Natural killer cell (primary cell): ENCODE data around the gene KIRREL3. TPM values are rescaled to one million over a fixed set of nuclear protein-coding genes. Genes with fewer than 3 reads are reported as not detected.
"Not testable (repeated sequence)": the region's sequence is repeated elsewhere in the genome, so short reads cannot be mapped to it uniquely, and the experiment has no call there.

ENCODE experiments used
- ATAC-seq, 3 donors: fragments of 150-1000 bp in 2 of 3; fragments of 200-7000 bp in 1 of 3; cut with Tn5 transposase; 1 replicate in 1 of 3; 2 replicates in 2 of 3; pipeline ENCODE4 v1.10.0; 2021; ENCODE audit warnings: mild to moderate bottlenecking in 2 of 3, moderate library complexity in 2 of 3
- DNase-seq, 2 donors: peaks; one replicate each; pipeline versions ENCODE4 v3.0.0 to v3.0.0-alpha.2; 2013 to 2021; ENCODE audit warnings: mixed read lengths in 1 of 2
- H3K27ac ChIP-seq: one replicate; pipeline ENCODE4 v1.5.1; 2013; ENCODE audit warnings: mild to moderate bottlenecking, low read length
- H3K27me3 ChIP-seq: one replicate; pipeline ENCODE4 v1.6.1; 2013; ENCODE audit warnings: low read length; ENCODE audit not compliant: control insufficient read depth, insufficient read depth
- H3K36me3 ChIP-seq: one replicate; pipeline ENCODE4 v1.6.1; 2013; ENCODE audit warnings: low read length; ENCODE audit not compliant: control insufficient read depth, insufficient read depth
- H3K4me1 ChIP-seq: one replicate; pipeline ENCODE4 v1.6.1; 2013; ENCODE audit warnings: low read length; ENCODE audit not compliant: control insufficient read depth, insufficient read depth
- H3K4me3 ChIP-seq: one replicate; pipeline ENCODE4 v1.5.1; 2013; ENCODE audit warnings: low read length
- H3K9me3 ChIP-seq: one replicate; pipeline ENCODE4 v1.6.1; 2013; ENCODE audit warnings: low read length; ENCODE audit not compliant: control insufficient read depth, insufficient read depth
- H3K27ac Mint-ChIP-seq, 2 donors: one replicate each; pipeline ENCODE4 v1.8.0; 2022; ENCODE audit warnings: mild to moderate bottlenecking in 2 of 2, mixed read lengths in 2 of 2, moderate library complexity in 1 of 2
- H3K27me3 Mint-ChIP-seq, 2 donors: one replicate each; pipeline ENCODE4 v1.8.0; 2022; ENCODE audit warnings: low read depth in 2 of 2, mixed read lengths in 2 of 2
- H3K36me3 Mint-ChIP-seq: one replicate; pipeline ENCODE4 v1.8.0; 2022; ENCODE audit warnings: mixed read lengths
- H3K4me1 Mint-ChIP-seq, 2 donors: one replicate each; pipeline ENCODE4 v1.8.0; 2022; ENCODE audit warnings: mixed read lengths in 2 of 2
- H3K4me3 Mint-ChIP-seq: one replicate; pipeline ENCODE4 v1.8.0; 2022; ENCODE audit warnings: mild to moderate bottlenecking, moderate library complexity, mixed read lengths
- H3K9me3 Mint-ChIP-seq, 2 donors: one replicate each; pipeline ENCODE4 v1.8.0; 2022; ENCODE audit warnings: mixed read lengths in 2 of 2
- WGBS: methylation state at CpG from one replicate; pipeline ENCODE4 v1.1.7; 2013; ENCODE audit warnings: missing lambda C conversion rate; ENCODE audit not compliant: insufficient coverage; 5-methylcytosine and 5-hydroxymethylcytosine counted together
- intact Hi-C: fragments of 100-400 bp; cut with micrococcal nuclease; formaldehyde crosslinking; loops from one replicate; pipeline ENCODE4 v1.14.2; 2022
- total RNA-seq, 4 donors: library from RNA; stranded (reverse); fragments of 120-200 nt in 1 of 4; gene quantifications; one replicate each; pipeline versions ENCODE4 v1.2.3 to v1.2.4, GENCODE V29; 2013 to 2022
- TF ChIP-seq, protein P1 (sequence below): fragments of 200-600 bp; IDR thresholded peaks from one replicate; pipeline ENCODE4 v1.8.0; 2022; ENCODE audit warnings: antibody characterized with exemption

The KIRREL3 gene
- total RNA-seq, 3 donors from 2014 or later (not counting 1 experiment from before 2014, with no cell fraction given), result not detected

DNA sequence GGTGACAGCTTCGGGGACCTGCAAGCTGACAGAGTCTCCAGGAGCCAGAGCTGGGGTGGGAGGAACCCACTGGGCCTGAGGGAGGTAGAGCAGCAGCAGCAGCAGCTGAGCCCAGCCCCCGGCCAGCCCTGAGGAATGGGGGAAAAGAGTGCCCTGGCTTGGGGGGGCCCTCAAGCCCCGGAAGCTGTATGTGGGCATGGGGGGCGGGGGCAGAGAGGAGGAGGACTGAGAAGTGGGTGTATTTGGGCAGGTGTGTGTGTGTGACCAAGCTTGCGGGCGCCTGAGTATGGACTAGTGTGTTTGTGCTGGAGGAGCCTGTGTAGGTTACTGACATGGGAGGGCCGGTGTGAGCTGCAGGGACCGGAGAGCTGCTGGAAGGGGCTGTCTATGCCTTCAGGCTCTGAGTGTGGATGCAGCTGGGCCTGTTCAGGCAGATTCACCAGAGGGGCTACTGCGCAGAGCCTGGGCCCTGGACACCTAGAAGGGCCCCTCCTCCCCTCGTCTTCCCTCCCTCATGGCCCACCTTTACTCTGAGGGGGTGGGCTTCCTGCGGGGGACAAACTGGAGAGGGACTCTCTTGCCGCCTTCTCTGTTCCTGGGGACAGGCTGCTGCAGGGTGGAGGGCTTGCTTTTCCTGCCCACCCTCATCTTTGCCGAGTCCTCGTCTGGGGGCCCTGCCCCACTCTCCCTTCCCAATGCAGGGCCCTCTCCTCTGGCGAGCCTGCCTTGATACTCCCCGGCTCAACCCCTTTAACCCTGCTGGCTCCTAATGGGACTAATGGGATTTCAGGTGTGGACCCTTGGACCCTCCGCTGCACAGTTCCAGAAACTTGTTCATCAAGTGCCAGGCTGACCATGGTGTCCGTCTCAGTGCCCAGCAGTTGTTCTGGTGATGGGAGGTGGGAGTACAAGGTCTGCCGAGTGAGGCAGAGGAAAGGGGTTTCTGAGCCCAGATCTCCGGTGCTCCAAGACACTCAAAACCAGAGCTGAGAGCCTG, 616.9 kb downstream of the KIRREL3 start:
- ATAC-seq, result no peak
- no peaks in the 10 kb centered on the region for H3K9me3 ChIP-seq
- H3K36me3 ChIP-seq, result no peaks in the 10 kb centered on the region
- no peaks in the 10 kb centered on the region for H3K36me3 Mint-ChIP-seq
- peak overlapping the region in 1 of 2 donors; percentile 64 for H3K27ac Mint-ChIP-seq
- 79% methylated on average over 20 of the region's 20 CpGs for WGBS
- peaks cover 23% of the 10 kb centered on the region for H3K4me1 ChIP-seq
- no peak overlapping the region for H3K4me3 ChIP-seq
- DNase-seq, result no peak
- H3K27me3 Mint-ChIP-seq, result no peaks in the 10 kb centered on the region
- TF ChIP-seq, protein P1, sequence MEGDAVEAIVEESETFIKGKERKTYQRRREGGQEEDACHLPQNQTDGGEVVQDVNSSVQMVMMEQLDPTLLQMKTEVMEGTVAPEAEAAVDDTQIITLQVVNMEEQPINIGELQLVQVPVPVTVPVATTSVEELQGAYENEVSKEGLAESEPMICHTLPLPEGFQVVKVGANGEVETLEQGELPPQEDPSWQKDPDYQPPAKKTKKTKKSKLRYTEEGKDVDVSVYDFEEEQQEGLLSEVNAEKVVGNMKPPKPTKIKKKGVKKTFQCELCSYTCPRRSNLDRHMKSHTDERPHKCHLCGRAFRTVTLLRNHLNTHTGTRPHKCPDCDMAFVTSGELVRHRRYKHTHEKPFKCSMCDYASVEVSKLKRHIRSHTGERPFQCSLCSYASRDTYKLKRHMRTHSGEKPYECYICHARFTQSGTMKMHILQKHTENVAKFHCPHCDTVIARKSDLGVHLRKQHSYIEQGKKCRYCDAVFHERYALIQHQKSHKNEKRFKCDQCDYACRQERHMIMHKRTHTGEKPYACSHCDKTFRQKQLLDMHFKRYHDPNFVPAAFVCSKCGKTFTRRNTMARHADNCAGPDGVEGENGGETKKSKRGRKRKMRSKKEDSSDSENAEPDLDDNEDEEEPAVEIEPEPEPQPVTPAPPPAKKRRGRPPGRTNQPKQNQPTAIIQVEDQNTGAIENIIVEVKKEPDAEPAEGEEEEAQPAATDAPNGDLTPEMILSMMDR, result no peak
- H3K27ac ChIP-seq, result no peak overlapping the region
- intact Hi-C loops, result no loop called here
- H3K4me1 Mint-ChIP-seq, result peaks cover 36 to 42% of the 10 kb centered on the region in 2 donors
- H3K4me3 Mint-ChIP-seq, result no peak overlapping the region
- no peaks in the 10 kb centered on the region for H3K27me3 ChIP-seq
- H3K9me3 Mint-ChIP-seq, result no peaks in the 10 kb centered on the region

DNA sequence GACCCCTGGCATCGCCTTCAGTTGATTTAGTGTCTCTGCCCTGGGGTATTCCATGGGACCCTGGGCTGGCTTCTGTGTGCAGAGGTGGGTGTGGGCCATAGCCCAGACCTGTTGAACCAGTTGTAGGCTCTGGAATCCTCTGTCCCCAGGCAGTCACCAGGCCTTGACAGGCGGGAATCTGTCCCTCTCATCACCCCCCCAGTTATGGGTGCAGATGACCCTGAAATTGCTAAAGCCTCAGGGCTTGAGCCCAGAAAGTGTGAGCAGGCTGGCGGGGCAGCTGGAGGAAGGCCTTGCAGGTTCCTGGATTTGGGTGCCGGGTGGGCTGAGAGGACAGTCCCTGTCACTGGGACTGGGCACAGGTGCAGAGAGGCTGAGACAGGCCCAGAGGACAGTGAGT, 617.9 kb downstream of the KIRREL3 start:
- H3K4me1 ChIP-seq, result peaks cover 23% of the 10 kb centered on the region
- DNase-seq, H3K36me3 Mint-ChIP-seq, H3K27me3 ChIP-seq, H3K27ac ChIP-seq, H3K4me3 ChIP-seq, ATAC-seq, intact Hi-C loops, H3K27me3 Mint-ChIP-seq, H3K4me3 Mint-ChIP-seq, H3K9me3 Mint-ChIP-seq, H3K36me3 ChIP-seq, H3K9me3 ChIP-seq: not testable (repeated sequence)
- 100% methylated on average over 3 of the region's 4 CpGs for WGBS
- peaks cover 32 to 42% of the 10 kb centered on the region in 2 donors for H3K4me1 Mint-ChIP-seq
- peak overlapping the region in 1 of 2 donors; percentile 64 for H3K27ac Mint-ChIP-seq

DNA sequence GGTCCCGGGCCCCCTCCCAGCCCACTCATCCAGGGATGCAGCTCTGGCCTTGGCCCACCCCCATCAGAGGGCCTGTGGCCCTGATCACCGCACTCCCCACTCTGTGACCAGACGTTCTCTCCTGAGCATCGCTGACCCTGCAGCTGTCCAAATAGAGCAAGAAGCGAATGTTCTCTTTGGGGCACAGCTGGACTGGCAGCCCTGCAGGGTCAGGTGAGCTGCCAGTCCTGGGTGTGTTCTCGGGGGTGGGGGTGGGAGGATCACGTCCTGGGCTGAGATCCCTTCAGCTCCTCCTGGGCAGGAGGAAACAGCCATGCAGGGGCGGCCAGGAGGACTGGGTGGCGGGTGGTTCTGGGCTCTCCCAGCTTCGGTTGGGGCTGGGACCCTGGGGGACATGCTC, 618.6 kb downstream of the KIRREL3 start:
- H3K36me3 Mint-ChIP-seq, H3K9me3 Mint-ChIP-seq, H3K9me3 ChIP-seq, H3K27me3 Mint-ChIP-seq, H3K36me3 ChIP-seq, DNase-seq, intact Hi-C loops, H3K27me3 ChIP-seq, H3K27ac Mint-ChIP-seq, H3K4me3 Mint-ChIP-seq, H3K4me3 ChIP-seq, H3K27ac ChIP-seq, ATAC-seq: not testable (repeated sequence)
- peaks cover 28 to 39% of the 10 kb centered on the region in 2 donors for H3K4me1 Mint-ChIP-seq
- WGBS, result 83% methylated on average over 1 of the region's 10 CpGs
- H3K4me1 ChIP-seq, result peaks cover 22% of the 10 kb centered on the region

DNA sequence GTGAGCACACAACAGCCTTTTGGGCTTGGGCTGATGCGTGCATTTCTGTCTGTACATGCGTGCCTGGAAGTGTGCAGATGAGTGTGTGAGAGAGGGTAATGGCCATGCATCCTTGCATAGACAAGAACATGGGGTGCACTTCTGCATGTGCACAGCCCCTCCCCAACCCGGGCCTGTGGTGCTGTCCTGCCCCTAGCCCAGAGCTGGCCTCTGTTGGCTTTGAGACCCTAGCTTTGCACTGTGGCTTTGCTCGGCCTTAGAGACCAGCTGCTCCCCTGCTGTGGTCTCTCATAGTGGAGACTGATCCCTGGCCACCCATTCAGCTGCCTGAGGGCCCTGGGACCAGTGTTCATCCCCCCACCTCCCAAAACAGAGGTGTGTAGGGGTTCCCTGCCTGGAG, 619.7 kb downstream of the KIRREL3 start:
- H3K4me3 ChIP-seq, result no peak overlapping the region
- Mint-ChIP-seq H3K27me3 (no peaks in the 10 kb centered on the region), H3K4me1 (peaks cover 18 to 28% of the 10 kb centered on the region in 2 donors), H3K4me3 (no peak overlapping the region), H3K36me3 (no peaks in the 10 kb centered on the region), H3K9me3 (no peaks in the 10 kb centered on the region), H3K27ac (no peak overlapping the region)
- ATAC-seq (no peak), DNase-seq (no peak)
- H3K9me3 ChIP-seq, result no peaks in the 10 kb centered on the region
- intact Hi-C loops, result no loop called here
- no peak overlapping the region for H3K27ac ChIP-seq
- H3K4me1 ChIP-seq, result peaks cover 12% of the 10 kb centered on the region
- TF ChIP-seq, protein P1, result no peak
- no peaks in the 10 kb centered on the region for H3K27me3 ChIP-seq
- WGBS, result 92% methylated on average over 4 of the region's 4 CpGs
- no peaks in the 10 kb centered on the region for H3K36me3 ChIP-seq
